HCT116 (cell line): ENCODE results near the gene ZNF516. TPM values are rescaled to one million over a fixed set of nuclear protein-coding genes. Genes with fewer than 3 reads are reported as not detected.

ENCODE experiments used
- ATAC-seq: fragments of 200-7000 bp; cut with Tn5 transposase; 2 replicates; pipeline ENCODE4 v1.9.1; 2020; ENCODE audit warnings: mild to moderate bottlenecking, moderate library complexity
- BruUV-seq: library from RNA; stranded (reverse); fragments of 400-500 nt; replicated peaks from 2 replicates; lab custom pipeline; 2021; lab: Mats Ljungman, UMichigan
- CTCF ChIA-PET: fragments of 300-600 bp; sonication (Branson Sonifier 250); formaldehyde crosslinking; loops from one replicate; lab custom pipeline; 2021; ENCODE audit warnings: antibody characterized with exemption; lab: Charles Lee
- POLR2A ChIA-PET: fragments of 300-600, 350-600 bp; sonication (Branson Sonifier 250); formaldehyde crosslinking; loops from one replicate; lab custom pipeline; 2021; ENCODE audit warnings: antibody characterized with exemption; lab: Charles Lee
- RAD21 ChIA-PET, 2 experiments: fragments of 300-600 bp; sonication (Branson Sonifier 250); formaldehyde crosslinking; loops; one replicate each; lab custom pipeline; 2023; ENCODE audit warnings: low total read pairs in 2 of 2; ENCODE audit not compliant: uncharacterized antibody in 2 of 2, unreplicated experiment in 2 of 2, low non-redundant PET in 1 of 2; lab: Charles Lee
- DNase-seq: peaks from one replicate; pipeline ENCODE4 v3.0.0-alpha.2; 2010; ENCODE audit warnings: low read depth, low spot score
- H2AFZ ChIP-seq: fragments of 200-600 bp; shearing (Covaris generic), sonication (generic); 2 replicates; pipeline ENCODE4 v1.6.1; 2017; ENCODE audit warnings: low read depth, mixed run types, mixed read lengths, antibody characterized with exemption, low read length; ENCODE audit not compliant: poor library complexity, severe bottlenecking
- H3K27ac ChIP-seq: 2 replicates; pipeline ENCODE4 v1.5.1; 2012; ENCODE audit warnings: low read depth, low read length
- H3K27me3 ChIP-seq: fragments of 200-600 bp; sonication (generic); 2 replicates; pipeline ENCODE4 v1.6.1; 2016; ENCODE audit warnings: mixed run types, low read length, mixed read lengths; ENCODE audit not compliant: insufficient read depth
- H3K36me3 ChIP-seq, 2 experiments: fragments of 200-500 bp in 1 of 2; fragments of 200-600 bp in 1 of 2; sonication (Bioruptor generic) in 1 of 2; sonication (generic) in 1 of 2; 2 replicates each; pipeline versions ENCODE4 v1.5.1 to v1.6.1; 2014 to 2016; ENCODE audit warnings: low read length in 2 of 2, inconsistent platforms in 1 of 2, mixed read lengths in 1 of 2, mixed run types in 1 of 2; ENCODE audit not compliant: insufficient read depth in 2 of 2, control insufficient read depth in 1 of 2
- H3K4me1 ChIP-seq, 2 experiments: fragments of 200-600 bp in 1 of 2; sonication (generic) in 1 of 2; 2 replicates each; pipeline versions ENCODE4 v1.5.1 to v1.6.1; 2012 to 2017; ENCODE audit warnings: low read length in 2 of 2, inconsistent platforms in 1 of 2, mild to moderate bottlenecking in 1 of 2, mixed read lengths in 1 of 2, mixed run types in 1 of 2, moderate library complexity in 1 of 2; ENCODE audit not compliant: insufficient read depth in 2 of 2, control insufficient read depth in 1 of 2
- H3K4me2 ChIP-seq: fragments of 200-600 bp; sonication (generic); 2 replicates; pipeline ENCODE4 v1.6.1; 2017; ENCODE audit warnings: mixed run types, low read length, mixed read lengths
- H3K4me3 ChIP-seq, 2 experiments: fragments of 200-600 bp in 1 of 2; sonication (generic) in 1 of 2; replicated peaks in 1 of 2; 2 replicates each; pipeline ENCODE4 v1.5.1; 2011 to 2016; ENCODE audit warnings: low read length in 2 of 2, control low read depth in 1 of 2, low read depth in 1 of 2, mild to moderate bottlenecking in 1 of 2, mixed read lengths in 1 of 2, mixed run types in 1 of 2
- H3K79me2 ChIP-seq: fragments of 200-600 bp; sonication (generic); 2 replicates; pipeline ENCODE4 v1.6.1; 2017; ENCODE audit warnings: mild to moderate bottlenecking, mixed run types, low read length, moderate library complexity, mixed read lengths; ENCODE audit not compliant: insufficient read depth
- H3K9ac ChIP-seq: fragments of 200-600 bp; sonication (generic); 2 replicates; pipeline ENCODE4 v1.6.1; 2016; ENCODE audit warnings: low read length, mixed read lengths
- H3K9me2 ChIP-seq: fragments of 200-600 bp; sonication (generic), shearing (Covaris generic); 2 replicates; pipeline ENCODE4 v1.6.1; 2017; ENCODE audit warnings: mixed run types, mild to moderate bottlenecking, moderate library complexity; ENCODE audit not compliant: insufficient read depth
- H3K9me3 ChIP-seq, 2 experiments: fragments of 200-500 bp in 1 of 2; fragments of 200-600 bp in 1 of 2; sonication (Bioruptor generic) in 1 of 2; sonication (generic) in 1 of 2; 2 replicates each; pipeline ENCODE4 v1.6.1; 2014 to 2017; ENCODE audit warnings: low read length in 2 of 2, mixed read lengths in 2 of 2, inconsistent platforms in 1 of 2, low read depth in 1 of 2, mild to moderate bottlenecking in 1 of 2, mixed run types in 1 of 2, moderate library complexity in 1 of 2; ENCODE audit not compliant: control insufficient read depth in 1 of 2, insufficient read depth in 1 of 2
- H4K20me1 ChIP-seq: fragments of 200-600 bp; sonication (generic), shearing (Covaris generic); 2 replicates; pipeline ENCODE4 v1.6.1; 2017; ENCODE audit warnings: mixed run types, mild to moderate bottlenecking, moderate library complexity; ENCODE audit not compliant: insufficient read depth
- CBX3 ChIP-seq: IDR thresholded peaks from 2 replicates; pipeline ENCODE4 v1.6.1; 2012; ENCODE audit warnings: low read depth
- CEBPB ChIP-seq: IDR thresholded peaks from 2 replicates; pipeline ENCODE4 v1.6.1; 2012; ENCODE audit warnings: low read depth
- ELF1 ChIP-seq: IDR thresholded peaks from 2 replicates; pipeline ENCODE4 v1.6.1; 2012; ENCODE audit warnings: low read depth, borderline replicate concordance
- RAD21 ChIP-seq: IDR thresholded peaks from 2 replicates; pipeline ENCODE4 v1.6.1; 2012; ENCODE audit warnings: low read depth, mild to moderate bottlenecking
- SIN3A ChIP-seq: IDR thresholded peaks from 2 replicates; pipeline ENCODE4 v1.6.1; 2012; ENCODE audit warnings: low read depth
- SP1 ChIP-seq: IDR thresholded peaks from 2 replicates; pipeline ENCODE4 v1.6.1; 2012; ENCODE audit warnings: low read depth
- ZBTB33 ChIP-seq: IDR thresholded peaks from 2 replicates; pipeline ENCODE4 v1.6.1; 2011; ENCODE audit warnings: mild to moderate bottlenecking, low read length, moderate library complexity; ENCODE audit not compliant: insufficient replicate concordance; ENCODE audit errors: extremely low read depth
- ZFX ChIP-seq: fragments of 450-650 bp; IDR thresholded peaks from 2 replicates; pipeline ENCODE4 v1.6.1; 2017
- ZNF274 ChIP-seq: fragments of 200-500 bp; sonication (Bioruptor generic); IDR thresholded peaks from 2 replicates; pipeline ENCODE4 v1.6.1; 2014; ENCODE audit warnings: mild to moderate bottlenecking, low read depth, low read length, inconsistent platforms
- intact Hi-C: fragments of 100-400 bp; cut with micrococcal nuclease; formaldehyde crosslinking; loops from 2 replicates; pipeline ENCODE4 v1.10.0; 2022
- total RNA-seq: library from RNA; stranded (reverse); gene quantifications from one replicate; pipeline ENCODE4 v1.2.1, GENCODE V29; 2021; ENCODE audit not compliant: unreplicated experiment
- TF ChIP-seq, protein P1 (sequence below), 3 experiments: fragments of 200-600 bp in 1 of 3; sonication (generic) in 1 of 3; IDR thresholded peaks in 2 of 3; conservative IDR thresholded peaks in 1 of 3; 2 replicates each; pipeline ENCODE4 v1.5.1; 2012 to 2017; ENCODE audit warnings: low read depth in 2 of 3, low read length in 2 of 3, antibody characterized with exemption in 1 of 3, borderline replicate concordance in 1 of 3, control low read depth in 1 of 3, mild to moderate bottlenecking in 1 of 3, mixed read lengths in 1 of 3, mixed run types in 1 of 3, moderate library complexity in 1 of 3; ENCODE audit not compliant: insufficient read depth in 1 of 3
- TF ChIP-seq, protein P2 (sequence below): IDR thresholded peaks from 2 replicates; pipeline ENCODE4 v1.6.1; 2012

ZNF516 gene
- total RNA-seq, 1 experiment from 2014 or later: 32.0 TPM

- no peak overlapping the region for H2AFZ ChIP-seq
- no peaks in the 10 kb centered on the region for H4K20me1 ChIP-seq
- H3K9me3 ChIP-seq: no peaks in the 10 kb centered on the region
- H3K4me1 ChIP-seq: no peaks in the 10 kb centered on the region; a peak in 1 of 4 replicates
- ATAC-seq (no peak), DNase-seq (no peak)
- H3K4me2 ChIP-seq: no peak overlapping the region
- H3K4me3 ChIP-seq: no peak overlapping the region
- POLR2A ChIA-PET: no interaction called here
- H3K27ac ChIP-seq: no peak overlapping the region
- H3K9ac ChIP-seq: no peak overlapping the region
- H3K27me3 ChIP-seq: no peaks in the 10 kb centered on the region
- H3K36me3 ChIP-seq: no peaks in the 10 kb centered on the region
- BruUV-seq: no TSS peak
- H3K9me2 ChIP-seq: no peaks in the 10 kb centered on the region
- intact Hi-C loops: no loop called here
- RAD21 ChIA-PET: no interaction called here
- no peak for TF ChIP-seq ELF1
- TF ChIP-seq CBX3: no peak
- TF ChIP-seq RAD21: no peak
- no peak for TF ChIP-seq SIN3A
- no peak for TF ChIP-seq ZFX
- TF ChIP-seq, protein P1, sequence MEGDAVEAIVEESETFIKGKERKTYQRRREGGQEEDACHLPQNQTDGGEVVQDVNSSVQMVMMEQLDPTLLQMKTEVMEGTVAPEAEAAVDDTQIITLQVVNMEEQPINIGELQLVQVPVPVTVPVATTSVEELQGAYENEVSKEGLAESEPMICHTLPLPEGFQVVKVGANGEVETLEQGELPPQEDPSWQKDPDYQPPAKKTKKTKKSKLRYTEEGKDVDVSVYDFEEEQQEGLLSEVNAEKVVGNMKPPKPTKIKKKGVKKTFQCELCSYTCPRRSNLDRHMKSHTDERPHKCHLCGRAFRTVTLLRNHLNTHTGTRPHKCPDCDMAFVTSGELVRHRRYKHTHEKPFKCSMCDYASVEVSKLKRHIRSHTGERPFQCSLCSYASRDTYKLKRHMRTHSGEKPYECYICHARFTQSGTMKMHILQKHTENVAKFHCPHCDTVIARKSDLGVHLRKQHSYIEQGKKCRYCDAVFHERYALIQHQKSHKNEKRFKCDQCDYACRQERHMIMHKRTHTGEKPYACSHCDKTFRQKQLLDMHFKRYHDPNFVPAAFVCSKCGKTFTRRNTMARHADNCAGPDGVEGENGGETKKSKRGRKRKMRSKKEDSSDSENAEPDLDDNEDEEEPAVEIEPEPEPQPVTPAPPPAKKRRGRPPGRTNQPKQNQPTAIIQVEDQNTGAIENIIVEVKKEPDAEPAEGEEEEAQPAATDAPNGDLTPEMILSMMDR (IDR thresholded peaks at IDR 0.05 in 2 of 3, conservative IDR thresholded peaks at IDR 0.05 in 1 of 3; ENCODE audit: borderline replicate concordance in 1 of 3, insufficient read depth in 1 of 3, low read depth in 2 of 3, low read length in 2 of 3): no peak
- TF ChIP-seq, protein P2, sequence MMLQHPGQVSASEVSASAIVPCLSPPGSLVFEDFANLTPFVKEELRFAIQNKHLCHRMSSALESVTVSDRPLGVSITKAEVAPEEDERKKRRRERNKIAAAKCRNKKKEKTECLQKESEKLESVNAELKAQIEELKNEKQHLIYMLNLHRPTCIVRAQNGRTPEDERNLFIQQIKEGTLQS: no peak
- no peak for TF ChIP-seq CEBPB
- no peak for TF ChIP-seq SP1
- TF ChIP-seq ZNF274: no peak
- TF ChIP-seq ZBTB33: no peak
- H3K79me2 ChIP-seq: no peaks in the 10 kb centered on the region; the same call in 1 of the 2 replicates
- CTCF ChIA-PET: no interaction called here
These were observed 75.2 kb downstream of the ZNF516 start for GRCh38 chr18:76419811-76420210.
